Gastroesophageal sphincter (tissue), 4 donors: ENCODE measurements around the gene ZBTB43. TPM values are rescaled to one million over a fixed set of nuclear protein-coding genes. Genes with fewer than 3 reads are reported as not detected.

Source experiments
- ATAC-seq: fragments of 150-250 bp; one replicate; pipeline ENCODE4 v1.9.1; 2016; ENCODE audit warnings: mild to moderate bottlenecking, moderate library complexity
- H3K27ac ChIP-seq, 4 donors: fragments of 200-600 bp; sonication (generic) in 3 of 4; 1 replicate in 3 of 4; 2 replicates in 1 of 4; pipeline ENCODE4 v1.5.1; 2016 to 2019
- H3K27me3 ChIP-seq: fragments of 200-600 bp; sonication (generic); one replicate; pipeline ENCODE4 v1.5.1; 2019
- H3K36me3 ChIP-seq, 2 donors: fragments of 200-600 bp; sonication (generic); one replicate each; pipeline ENCODE4 v1.5.1; 2019; ENCODE audit warnings: control low read depth in 1 of 2
- H3K4me1 ChIP-seq, 3 donors: fragments of 200-600 bp; sonication (generic); 1 replicate in 2 of 3; 2 replicates in 1 of 3; pipeline ENCODE4 v1.5.1; 2016 to 2019; ENCODE audit warnings: control low read depth in 2 of 3
- H3K4me3 ChIP-seq, 2 donors: fragments of 200-600 bp; sonication (generic); one replicate each; pipeline ENCODE4 v1.5.1; 2019; ENCODE audit warnings: mild to moderate bottlenecking in 1 of 2, moderate library complexity in 1 of 2
- H3K9me3 ChIP-seq, 3 donors: fragments of 200-600 bp; sonication (generic); one replicate each; pipeline ENCODE4 v1.5.1; 2017 to 2019; ENCODE audit warnings: control low read depth in 2 of 3
- EP300 ChIP-seq: sonication (generic); formaldehyde crosslinking; IDR thresholded peaks from one replicate; pipeline ENCODE4 v1.6.1; 2017; ENCODE audit warnings: antibody characterized with exemption, mild to moderate bottlenecking
- POLR2A ChIP-seq, 2 donors: fragments of 450-650 bp; IDR thresholded peaks; one replicate each; pipeline ENCODE4 v1.6.1; 2017; ENCODE audit warnings: antibody characterized with exemption in 2 of 2, mild to moderate bottlenecking in 2 of 2, moderate library complexity in 1 of 2
- POLR2AphosphoS5 ChIP-seq: sonication (generic); formaldehyde crosslinking; IDR thresholded peaks from one replicate; pipeline ENCODE4 v1.6.1; 2017; ENCODE audit warnings: antibody characterized with exemption
- whole genome bisulfite sequencing, 2 donors: methylation state at CpG; one replicate each; pipeline ENCODE4 v1.1.5; 2018; ENCODE audit warnings: low coverage in 1 of 2; 5-methylcytosine and 5-hydroxymethylcytosine counted together
- total RNA-seq, 4 donors: library from RNA; depleted of rRNA; stranded (reverse); fragments of >200 nt; gene quantifications; one replicate each; pipeline ENCODE4 v1.1.0, GENCODE V29; 2016
- TF ChIP-seq, protein P1 (sequence below), 4 experiments: fragments of 200-600 bp in 2 of 4; fragments of 450-650 bp in 2 of 4; sonication (generic) in 1 of 4; IDR thresholded peaks; one replicate each; pipeline ENCODE4 v1.5.1; 2017 to 2019; ENCODE audit warnings: antibody characterized with exemption in 4 of 4, mild to moderate bottlenecking in 2 of 4, moderate library complexity in 2 of 4

Gene ZBTB43
- total RNA-seq, 4 donors from 2014 or later = 9.7 to 12.3 (median 10.7) TPM

DNA sequence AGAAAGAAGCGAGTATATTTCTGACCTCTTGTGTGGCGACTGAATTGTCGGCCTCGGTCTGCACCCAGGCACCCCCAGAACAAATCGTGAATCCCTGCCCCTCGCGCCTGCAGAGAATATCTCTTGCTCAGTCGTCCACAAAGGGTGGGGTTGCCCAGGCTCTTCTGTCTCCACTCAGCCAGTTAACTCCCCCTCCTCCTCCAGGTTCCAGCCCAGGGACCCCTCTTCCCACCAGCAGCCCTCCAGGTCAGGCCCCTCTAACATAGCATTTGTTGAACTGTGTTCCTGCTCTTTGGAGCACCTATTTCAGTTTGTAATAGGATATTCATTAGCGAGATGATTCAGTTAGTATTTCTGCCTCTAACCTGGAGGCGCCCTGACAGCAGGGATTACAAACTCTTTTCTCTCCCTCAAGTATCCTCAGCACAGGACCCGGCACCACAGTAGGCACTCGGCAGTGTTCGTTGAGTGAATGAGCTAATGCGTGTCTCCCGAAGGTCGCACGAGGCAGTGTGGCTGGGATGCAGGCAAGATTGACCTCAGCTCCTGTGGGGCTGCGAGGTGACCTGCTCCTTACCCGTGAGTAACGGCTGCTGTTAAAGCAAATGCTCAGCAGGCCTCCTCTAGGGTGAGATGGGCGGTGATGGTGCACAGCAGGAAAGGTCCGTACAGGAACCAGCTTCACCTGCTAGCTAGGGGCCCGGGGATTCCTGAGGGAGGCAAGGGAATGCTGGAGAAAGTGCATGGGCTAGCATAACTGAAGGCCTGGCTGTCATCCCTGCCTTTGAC lies 81.4 kb downstream of the ZBTB43 start:
- Histone ChIP-seq H3K36me3 (peaks cover 0 to 30% of the 10 kb centered on the region in 2 donors), H3K27me3 (no peaks in the 10 kb centered on the region), H3K9me3 (no peaks in the 10 kb centered on the region), H3K4me1 (peaks cover 0 to 6% (median 2%) of the 10 kb centered on the region in 3 donors), H3K4me3 (no peak overlapping the region), H3K27ac (no peak overlapping the region)
- WGBS, 2 donors = 73 to 74% methylated on average over 10 of the region's 23 CpGs
- TF ChIP-seq, protein P1, sequence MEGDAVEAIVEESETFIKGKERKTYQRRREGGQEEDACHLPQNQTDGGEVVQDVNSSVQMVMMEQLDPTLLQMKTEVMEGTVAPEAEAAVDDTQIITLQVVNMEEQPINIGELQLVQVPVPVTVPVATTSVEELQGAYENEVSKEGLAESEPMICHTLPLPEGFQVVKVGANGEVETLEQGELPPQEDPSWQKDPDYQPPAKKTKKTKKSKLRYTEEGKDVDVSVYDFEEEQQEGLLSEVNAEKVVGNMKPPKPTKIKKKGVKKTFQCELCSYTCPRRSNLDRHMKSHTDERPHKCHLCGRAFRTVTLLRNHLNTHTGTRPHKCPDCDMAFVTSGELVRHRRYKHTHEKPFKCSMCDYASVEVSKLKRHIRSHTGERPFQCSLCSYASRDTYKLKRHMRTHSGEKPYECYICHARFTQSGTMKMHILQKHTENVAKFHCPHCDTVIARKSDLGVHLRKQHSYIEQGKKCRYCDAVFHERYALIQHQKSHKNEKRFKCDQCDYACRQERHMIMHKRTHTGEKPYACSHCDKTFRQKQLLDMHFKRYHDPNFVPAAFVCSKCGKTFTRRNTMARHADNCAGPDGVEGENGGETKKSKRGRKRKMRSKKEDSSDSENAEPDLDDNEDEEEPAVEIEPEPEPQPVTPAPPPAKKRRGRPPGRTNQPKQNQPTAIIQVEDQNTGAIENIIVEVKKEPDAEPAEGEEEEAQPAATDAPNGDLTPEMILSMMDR (IDR thresholded peaks at IDR 0.05) = no peak
- TF ChIP-seq POLR2A (IDR thresholded peaks at IDR 0.05) (no peak), EP300 (no peak), POLR2AphosphoS5 (no peak)
- ATAC-seq = no peak

DNA sequence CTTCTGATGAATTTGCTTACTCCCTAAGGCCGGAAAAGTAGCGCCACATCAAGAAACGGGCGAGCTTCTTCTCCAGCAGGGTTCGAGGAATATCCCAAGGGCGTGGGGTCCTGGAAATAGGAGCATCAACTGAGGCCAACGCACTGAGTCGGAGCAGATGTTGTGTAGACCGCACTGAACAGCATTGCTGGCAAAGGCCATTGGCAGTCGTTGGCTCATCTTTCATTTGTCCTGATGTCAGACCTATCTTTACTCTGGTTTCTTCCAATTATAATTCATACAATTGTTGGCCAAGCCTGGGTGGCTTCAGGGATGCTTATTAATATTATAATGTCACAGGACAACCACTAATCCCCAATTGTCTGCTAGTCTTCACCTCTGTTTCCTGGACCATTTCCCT lies 82.1 kb downstream of the ZBTB43 start:
- TF ChIP-seq POLR2AphosphoS5 = no peak
- TF ChIP-seq, protein P1 (IDR thresholded peaks at IDR 0.05) = no peak
- TF ChIP-seq EP300 = no peak
- no peak for TF ChIP-seq POLR2A (IDR thresholded peaks at IDR 0.05)
- Histone ChIP-seq H3K4me3 (no peak overlapping the region), H3K27ac (no peak overlapping the region), H3K27me3 (no peaks in the 10 kb centered on the region), H3K36me3 (peaks cover 0 to 27% of the 10 kb centered on the region in 2 donors), H3K9me3 (no peaks in the 10 kb centered on the region), H3K4me1 (peaks cover 0 to 6% (median 2%) of the 10 kb centered on the region in 3 donors)
- WGBS, 2 donors = 51 to 87% methylated on average over 4 to 10 of the region's 10 CpGs
- ATAC-seq = no peak

Other genes with a start within 250 kb of the ZBTB43 start
- under 1 TPM; 0.13 to 0.58 (median 0.27) TPM for gene LMX1B, start 191.1 kb upstream of the ZBTB43 start, total RNA-seq
- 10 to 100 TPM; 11.0 to 14.2 (median 13.5) TPM for gene ZBTB34, start 55.6 kb downstream of the ZBTB43 start, total RNA-seq
- gene RALGPS1, start 109.7 kb downstream of the ZBTB43 start, total RNA-seq = 10 to 100 TPM in 2 of 4 donors, 1 to 10 TPM in 2; 5.9 to 17.4 (median 11.3) TPM